RWPE1 (cell line): Measurements from ENCODE around the gene PLTP.
"Not testable (repeated sequence)": the region's sequence is repeated elsewhere in the genome, so short reads cannot be mapped to it uniquely, and the experiment has no call there.

ENCODE experiments used
- CTCF ChIA-PET: fragments of 350-600 bp; sonication (Branson Sonifier 250); formaldehyde crosslinking; extraction: SDS; loops from one replicate; lab custom pipeline; 2021; lab: Yijun Ruan, JAX
- POLR2A ChIA-PET: fragments of 400-600 bp; formaldehyde crosslinking; extraction: SDS; loops from one replicate; lab custom pipeline; 2020; ENCODE audit warnings: antibody characterized with exemption; ENCODE audit not compliant: low non-redundant PET; lab: Yijun Ruan, JAX
- DNase-seq: peaks from one replicate; pipeline ENCODE4 v3.0.0; 2012; ENCODE audit warnings: low spot score
- H3K27ac ChIP-seq: fragments of 450-650 bp; 2 replicates; pipeline ENCODE4 v1.5.1; 2017
- TF ChIP-seq, protein P1 (sequence below): fragments of 450-650 bp; conservative IDR thresholded peaks from 2 replicates; pipeline ENCODE4 v1.5.1; 2017; ENCODE audit warnings: low read depth, mild to moderate bottlenecking

The PLTP gene

DNA sequence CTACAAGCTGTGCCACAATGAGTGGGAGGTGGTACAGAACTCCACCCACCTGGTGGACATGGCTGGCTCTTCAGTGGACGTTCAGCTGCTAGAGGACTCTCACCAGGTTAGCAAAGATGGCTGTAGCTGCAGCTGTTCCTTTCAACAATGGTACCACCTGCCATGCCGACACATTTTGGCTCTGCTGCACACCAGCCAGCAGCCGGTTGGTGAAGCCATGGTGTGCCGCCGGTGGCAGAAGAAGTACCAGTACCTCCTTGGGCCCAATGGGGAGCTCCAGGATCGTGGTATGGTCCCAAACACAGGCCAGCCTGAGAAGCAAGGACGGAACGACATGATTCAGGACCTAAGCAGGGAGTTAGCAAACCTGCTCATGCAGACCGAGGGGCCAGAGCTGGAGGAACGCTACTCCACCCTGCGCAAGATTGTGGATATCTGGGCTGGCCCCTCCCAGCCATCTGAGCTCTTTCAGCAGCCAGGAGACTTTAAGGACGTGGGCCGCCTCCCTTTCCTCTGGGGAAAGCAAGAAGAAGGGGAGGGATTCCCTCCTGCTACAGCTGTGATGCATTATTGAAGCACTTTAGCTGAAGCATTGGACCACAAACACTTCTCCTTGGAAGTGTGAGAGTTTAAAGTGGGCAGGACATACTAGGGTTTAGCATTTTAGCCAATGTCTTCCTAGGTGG lies 33.7 kb downstream of the PLTP start:
- TF ChIP-seq, protein P1, sequence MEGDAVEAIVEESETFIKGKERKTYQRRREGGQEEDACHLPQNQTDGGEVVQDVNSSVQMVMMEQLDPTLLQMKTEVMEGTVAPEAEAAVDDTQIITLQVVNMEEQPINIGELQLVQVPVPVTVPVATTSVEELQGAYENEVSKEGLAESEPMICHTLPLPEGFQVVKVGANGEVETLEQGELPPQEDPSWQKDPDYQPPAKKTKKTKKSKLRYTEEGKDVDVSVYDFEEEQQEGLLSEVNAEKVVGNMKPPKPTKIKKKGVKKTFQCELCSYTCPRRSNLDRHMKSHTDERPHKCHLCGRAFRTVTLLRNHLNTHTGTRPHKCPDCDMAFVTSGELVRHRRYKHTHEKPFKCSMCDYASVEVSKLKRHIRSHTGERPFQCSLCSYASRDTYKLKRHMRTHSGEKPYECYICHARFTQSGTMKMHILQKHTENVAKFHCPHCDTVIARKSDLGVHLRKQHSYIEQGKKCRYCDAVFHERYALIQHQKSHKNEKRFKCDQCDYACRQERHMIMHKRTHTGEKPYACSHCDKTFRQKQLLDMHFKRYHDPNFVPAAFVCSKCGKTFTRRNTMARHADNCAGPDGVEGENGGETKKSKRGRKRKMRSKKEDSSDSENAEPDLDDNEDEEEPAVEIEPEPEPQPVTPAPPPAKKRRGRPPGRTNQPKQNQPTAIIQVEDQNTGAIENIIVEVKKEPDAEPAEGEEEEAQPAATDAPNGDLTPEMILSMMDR = no peak
- ChIA-PET POLR2A (no interaction called here), CTCF (interaction anchor here (0.5 to 0.8 kb wide), 5 partner anchors 13 to 428 kb away, joined by 3 to 4 read pairs (median 3); partner anchors contain the start of genes CTSA and NEURL2)
- H3K27ac ChIP-seq = no peak overlapping the region
- no peak for DNase-seq

DNA sequence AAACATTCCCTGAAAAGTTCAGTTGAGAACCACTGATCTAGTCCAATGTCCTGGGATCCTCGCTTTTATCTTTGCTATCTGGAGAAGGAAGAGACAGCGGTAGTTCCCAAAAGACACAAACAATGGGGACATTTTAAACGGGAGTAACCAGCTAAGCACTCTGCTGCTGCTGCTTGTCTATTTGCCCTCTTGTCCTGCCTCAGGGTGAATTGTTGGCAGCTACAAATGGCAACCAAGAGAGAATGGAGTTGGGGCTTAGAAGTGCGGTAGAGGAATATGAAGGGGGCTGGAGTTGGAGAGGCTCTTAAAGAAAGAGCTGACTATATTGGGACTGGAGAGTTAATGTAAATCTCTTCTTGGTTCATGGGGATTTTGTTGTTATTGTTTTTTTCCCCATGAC lies 37.4 kb downstream of the PLTP start:
- no peak for DNase-seq
- ChIA-PET POLR2A (interaction anchor here (0.6 kb wide), 1 partner anchor 60 kb away, joined by 4 read pairs; no protein-coding TSS in a partner anchor), CTCF (interaction anchor here (0.6 to 1.0 kb wide), 2 partner anchors 63 to 1142 kb away, joined by 3 read pairs; no protein-coding TSS in a partner anchor)
- TF ChIP-seq, protein P1 = no peak
- no peak overlapping the region for H3K27ac ChIP-seq

DNA sequence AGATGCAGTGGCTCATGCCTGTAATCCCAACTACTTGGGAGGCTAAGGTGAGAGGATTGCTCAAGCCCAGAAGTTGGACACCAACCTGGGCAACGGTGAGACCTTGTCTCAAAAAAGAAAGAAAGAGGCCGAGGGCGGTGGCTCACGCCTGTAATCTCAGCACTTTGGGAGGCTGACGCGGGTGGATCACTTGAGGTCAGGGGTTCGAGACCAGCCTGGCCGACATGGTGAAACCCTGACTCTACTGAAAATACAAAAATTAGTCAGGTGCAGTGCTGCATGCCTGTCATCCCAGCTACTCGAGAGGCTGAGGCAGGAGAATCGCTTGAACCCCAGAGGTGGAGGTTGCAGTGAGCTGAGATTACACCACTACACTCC lies 37.9 kb downstream of the PLTP start:
- POLR2A ChIA-PET = interaction anchor here (0.6 kb wide), 1 partner anchor 61 kb away, joined by 4 read pairs; no protein-coding TSS in a partner anchor
- H3K27ac ChIP-seq, DNase-seq: not testable (repeated sequence)
- CTCF ChIA-PET = interaction anchor here (1.0 kb wide), 1 partner anchor 64 kb away, joined by 3 read pairs; no protein-coding TSS in a partner anchor

DNA sequence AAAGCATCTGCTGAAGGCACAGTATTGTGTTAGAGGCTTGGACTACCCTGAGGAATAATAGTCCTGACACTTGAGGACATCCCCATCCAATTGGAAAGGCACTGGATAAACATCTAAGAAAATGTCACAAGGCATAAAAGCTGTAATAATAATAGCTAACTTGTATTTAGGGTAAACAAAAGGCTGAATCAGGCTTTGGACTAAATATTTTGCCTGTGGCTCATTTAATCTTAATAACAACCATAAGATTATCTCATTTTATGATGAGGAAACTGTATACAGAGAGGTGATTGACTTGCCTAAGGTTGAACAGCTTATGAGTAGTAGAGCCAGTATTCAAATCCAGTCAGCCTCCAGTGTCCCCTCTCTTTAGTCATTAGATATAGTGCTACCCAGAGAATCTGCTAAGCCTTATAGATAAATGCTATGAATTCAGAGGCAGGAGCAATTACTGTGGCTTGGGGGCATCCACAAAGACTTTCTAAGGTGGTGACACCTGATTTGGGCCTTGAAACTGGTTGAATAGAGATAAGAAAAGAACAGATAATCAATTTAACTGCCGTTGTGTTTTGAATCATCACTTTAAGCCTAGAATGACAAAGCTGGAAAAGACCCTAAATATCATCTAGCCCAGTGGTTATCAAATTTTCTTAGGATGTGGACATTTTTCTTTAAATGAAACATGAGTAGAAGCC lies 38.4 kb downstream of the PLTP start:
- POLR2A ChIA-PET = interaction anchor here (0.8 kb wide), 1 partner anchor 491 kb away, joined by 3 read pairs; no protein-coding TSS in a partner anchor
- no peak overlapping the region for H3K27ac ChIP-seq
- DNase-seq = no peak
- CTCF ChIA-PET = interaction anchor here (0.6 to 1.0 kb wide), 2 partner anchors 21 to 830 kb away, joined by 3 read pairs; no protein-coding TSS in a partner anchor
- TF ChIP-seq, protein P1 = no peak

DNA sequence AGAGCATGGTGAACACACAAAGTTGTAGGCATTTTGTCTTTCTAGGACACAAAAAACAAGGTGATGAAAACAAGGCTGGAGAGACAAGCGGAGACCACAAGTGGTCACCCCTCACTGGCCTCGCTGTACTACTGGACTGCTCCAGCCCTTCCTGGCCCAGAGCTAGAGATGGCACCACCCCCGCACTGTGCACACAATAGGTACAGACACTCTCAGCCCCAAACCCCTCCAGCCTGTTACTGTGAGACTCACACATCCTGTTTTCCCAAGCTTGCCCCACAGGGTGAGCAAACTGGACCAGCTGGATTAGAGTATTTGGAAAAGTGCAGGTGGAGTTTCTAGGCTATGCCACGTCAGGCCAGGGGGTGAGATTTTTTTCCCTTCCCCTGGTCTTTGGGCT lies 39.3 kb downstream of the PLTP start:
- CTCF ChIA-PET = interaction anchor here (0.6 to 1.2 kb wide), 4 partner anchors 15 to 829 kb away, joined by 3 to 7 read pairs (median 3); no protein-coding TSS in a partner anchor
- DNase-seq = no peak
- no peak overlapping the region for H3K27ac ChIP-seq
- TF ChIP-seq, protein P1 = no peak
- POLR2A ChIA-PET = interaction anchor here (1.0 kb wide), 1 partner anchor 8 kb away, joined by 3 read pairs; the partner anchor contains the start of gene ZSWIM1

DNA sequence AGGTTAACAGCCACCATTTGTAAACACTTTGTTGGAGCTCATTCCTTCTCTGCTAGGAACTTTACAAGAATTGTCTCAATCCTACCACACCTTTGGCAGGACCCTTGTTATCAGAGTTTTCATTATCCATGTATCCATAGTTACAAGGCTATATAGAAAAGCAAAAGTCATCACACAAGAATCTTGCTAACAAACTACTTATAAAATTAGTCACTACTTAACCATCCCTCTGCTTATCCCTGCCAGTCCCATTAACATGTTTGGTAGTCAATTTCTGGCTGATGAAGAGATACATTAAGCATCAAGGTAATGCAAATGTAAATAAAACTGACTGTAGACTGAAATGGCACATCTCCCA lies 44.2 kb downstream of the PLTP start:
- ChIA-PET CTCF (interaction anchor here (0.6 to 0.7 kb wide), 2 partner anchors 53 to 498 kb away, joined by 3 to 7 read pairs; no protein-coding TSS in a partner anchor), POLR2A (interaction anchor here (0.6 kb wide), 1 partner anchor 11 kb away, joined by 3 read pairs; no protein-coding TSS in a partner anchor)
- DNase-seq = peak; percentile 89
- TF ChIP-seq, protein P1 = no peak
- H3K27ac ChIP-seq = no peak overlapping the region
